Measurements from ENCODE around the gene PTPRCAP. TPM values are rescaled to one million over a fixed set of nuclear protein-coding genes. Genes with fewer than 3 reads are reported as not detected.

PTPRCAP gene
- total RNA-seq, 1 donor from 2014 or later: 1.2 TPM

GRCh38 chr11:67413266-67413849 is 24.1 kb downstream of the PTPRCAP start:
- Mint-ChIP-seq H3K4me3 (ENCODE audit: unreplicated experiment) (no peak overlapping the region), H3K4me1 (ENCODE audit: unreplicated experiment) (peaks cover 13% of the 10 kb centered on the region), H3K27ac (ENCODE audit: unreplicated experiment) (no peak overlapping the region), H3K9me3 (ENCODE audit: unreplicated experiment) (no peaks in the 10 kb centered on the region), H3K27me3 (ENCODE audit: unreplicated experiment) (no peaks in the 10 kb centered on the region), H3K36me3 (ENCODE audit: unreplicated experiment) (no peaks in the 10 kb centered on the region)
- no peak for DNase-seq (ENCODE audit: extremely low spot score, unreplicated experiment)
- TF ChIP-seq, protein P1, sequence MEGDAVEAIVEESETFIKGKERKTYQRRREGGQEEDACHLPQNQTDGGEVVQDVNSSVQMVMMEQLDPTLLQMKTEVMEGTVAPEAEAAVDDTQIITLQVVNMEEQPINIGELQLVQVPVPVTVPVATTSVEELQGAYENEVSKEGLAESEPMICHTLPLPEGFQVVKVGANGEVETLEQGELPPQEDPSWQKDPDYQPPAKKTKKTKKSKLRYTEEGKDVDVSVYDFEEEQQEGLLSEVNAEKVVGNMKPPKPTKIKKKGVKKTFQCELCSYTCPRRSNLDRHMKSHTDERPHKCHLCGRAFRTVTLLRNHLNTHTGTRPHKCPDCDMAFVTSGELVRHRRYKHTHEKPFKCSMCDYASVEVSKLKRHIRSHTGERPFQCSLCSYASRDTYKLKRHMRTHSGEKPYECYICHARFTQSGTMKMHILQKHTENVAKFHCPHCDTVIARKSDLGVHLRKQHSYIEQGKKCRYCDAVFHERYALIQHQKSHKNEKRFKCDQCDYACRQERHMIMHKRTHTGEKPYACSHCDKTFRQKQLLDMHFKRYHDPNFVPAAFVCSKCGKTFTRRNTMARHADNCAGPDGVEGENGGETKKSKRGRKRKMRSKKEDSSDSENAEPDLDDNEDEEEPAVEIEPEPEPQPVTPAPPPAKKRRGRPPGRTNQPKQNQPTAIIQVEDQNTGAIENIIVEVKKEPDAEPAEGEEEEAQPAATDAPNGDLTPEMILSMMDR (IDR thresholded peaks at IDR 0.05): no peak

GRCh38 chr11:67412495-67413179 is 24.8 kb downstream of the PTPRCAP start:
- no peak overlapping the region for H3K27ac Mint-ChIP-seq (ENCODE audit: unreplicated experiment)
- DNase-seq (ENCODE audit: extremely low spot score, unreplicated experiment): peak; percentile 74
- H3K4me3 Mint-ChIP-seq (ENCODE audit: unreplicated experiment): no peak overlapping the region
- peaks cover 13% of the 10 kb centered on the region for H3K4me1 Mint-ChIP-seq (ENCODE audit: unreplicated experiment)
- no peaks in the 10 kb centered on the region for H3K27me3 Mint-ChIP-seq (ENCODE audit: unreplicated experiment)
- TF ChIP-seq, protein P1 (IDR thresholded peaks at IDR 0.05): no peak
- no peaks in the 10 kb centered on the region for H3K36me3 Mint-ChIP-seq (ENCODE audit: unreplicated experiment)
- H3K9me3 Mint-ChIP-seq (ENCODE audit: unreplicated experiment): no peaks in the 10 kb centered on the region

- H3K27ac Mint-ChIP-seq (ENCODE audit: unreplicated experiment): no peak overlapping the region
- no peak overlapping the region for H3K4me3 Mint-ChIP-seq (ENCODE audit: unreplicated experiment)
- DNase-seq (ENCODE audit: extremely low spot score, unreplicated experiment): no peak
- TF ChIP-seq, protein P1 (IDR thresholded peaks at IDR 0.05): no peak
- peaks cover 9% of the 10 kb centered on the region for H3K4me1 Mint-ChIP-seq (ENCODE audit: unreplicated experiment)
- no peaks in the 10 kb centered on the region for H3K36me3 Mint-ChIP-seq (ENCODE audit: unreplicated experiment)
- no peaks in the 10 kb centered on the region for H3K27me3 Mint-ChIP-seq (ENCODE audit: unreplicated experiment)
- H3K9me3 Mint-ChIP-seq (ENCODE audit: unreplicated experiment): no peaks in the 10 kb centered on the region
These were observed 25.7 kb downstream of the PTPRCAP start for GRCh38 chr11:67411785-67412152.

DNA sequence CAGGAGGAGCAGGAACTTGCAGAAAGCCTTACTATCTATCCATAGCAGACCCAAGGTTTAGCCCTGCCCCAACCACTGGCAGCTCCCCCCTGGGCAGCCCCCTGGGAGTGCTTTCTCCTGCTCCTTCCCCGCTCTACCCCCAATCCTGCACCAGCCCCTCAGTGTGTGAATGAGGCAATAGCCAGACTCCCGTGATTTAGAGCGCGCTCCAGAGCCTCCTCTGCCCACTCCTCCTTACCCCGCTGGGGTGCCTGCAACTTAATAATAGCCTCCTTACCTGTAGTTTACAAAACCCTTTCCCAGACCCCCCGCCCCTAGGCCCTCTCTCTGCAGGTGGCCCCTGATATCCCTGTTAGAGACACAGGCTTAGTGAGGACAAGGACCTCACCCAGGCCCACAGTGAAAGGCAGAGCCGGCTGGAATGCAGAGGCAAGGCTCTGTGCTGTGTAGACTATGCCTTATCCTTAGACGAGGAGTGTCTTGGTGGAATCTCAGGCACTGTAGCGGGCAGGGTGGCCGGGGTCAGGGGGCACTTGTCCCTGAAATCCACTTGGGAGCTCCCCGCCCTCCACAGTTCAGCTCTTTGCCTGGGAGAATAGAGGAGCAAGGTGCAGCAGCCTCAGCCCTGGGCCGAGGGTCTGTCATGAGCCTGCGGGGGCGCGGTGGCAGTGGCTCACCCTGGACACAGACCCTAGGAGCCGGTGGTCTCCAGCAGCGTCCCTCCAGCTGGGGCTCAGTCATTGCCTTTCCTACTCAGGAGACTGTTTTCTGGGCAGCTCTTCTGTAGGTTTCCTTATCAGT is 26.3 kb downstream of the PTPRCAP start:
- TF ChIP-seq, protein P1 (IDR thresholded peaks at IDR 0.05): no peak
- Mint-ChIP-seq H3K9me3 (ENCODE audit: unreplicated experiment) (no peaks in the 10 kb centered on the region), H3K4me3 (ENCODE audit: unreplicated experiment) (no peak overlapping the region), H3K4me1 (ENCODE audit: unreplicated experiment) (peaks cover 3% of the 10 kb centered on the region), H3K27me3 (ENCODE audit: unreplicated experiment) (no peaks in the 10 kb centered on the region), H3K36me3 (ENCODE audit: unreplicated experiment) (no peaks in the 10 kb centered on the region), H3K27ac (ENCODE audit: unreplicated experiment) (no peak overlapping the region)
- no peak for DNase-seq (ENCODE audit: extremely low spot score, unreplicated experiment)

GRCh38 chr11:67410369-67410831 is 27.1 kb downstream of the PTPRCAP start:
- H3K9me3 Mint-ChIP-seq (ENCODE audit: unreplicated experiment): no peaks in the 10 kb centered on the region
- H3K36me3 Mint-ChIP-seq (ENCODE audit: unreplicated experiment): no peaks in the 10 kb centered on the region
- H3K4me1 Mint-ChIP-seq (ENCODE audit: unreplicated experiment): no peaks in the 10 kb centered on the region
- TF ChIP-seq, protein P1 (IDR thresholded peaks at IDR 0.05): no peak
- DNase-seq (ENCODE audit: extremely low spot score, unreplicated experiment): no peak
- no peak overlapping the region for H3K4me3 Mint-ChIP-seq (ENCODE audit: unreplicated experiment)
- no peak overlapping the region for H3K27ac Mint-ChIP-seq (ENCODE audit: unreplicated experiment)
- H3K27me3 Mint-ChIP-seq (ENCODE audit: unreplicated experiment): no peaks in the 10 kb centered on the region

Measured in osteocyte (in vitro differentiated cells).